GM19438 (cell line): ENCODE results near the gene OR2A14.
A peak's percentile ranks its signal among the peaks of the same experiment; 100 is the strongest.
"Not testable (repeated sequence)": the region's sequence is repeated elsewhere in the genome, so short reads cannot be mapped to it uniquely, and the experiment has no call there.

Source experiments
- ATAC-seq: cut with Tn5 transposase; IDR thresholded peaks from one replicate; pipeline ENCODE4 v1.9.1; 2021; ENCODE audit warnings: low read depth; ENCODE audit not compliant: unreplicated experiment

The OR2A14 gene

GRCh38 chr7:144122876-144123275, at the start of gene OR2A14:
Gene OR2A14, plus strand, starts transcription at chr7:144123176. Its CDS starts 5,937 bp downstream, at chr7:144129113.
- ATAC-seq: no peak

- ATAC-seq: no peak
Observed at GRCh38 chr7:144074374-144074773, 48.6 kb upstream of the OR2A14 start.

- ATAC-seq: no peak
Observed at GRCh38 chr7:144085978-144086377, 37.0 kb upstream of the OR2A14 start, which contains the start of gene OR2A12. Gene OR2A12, plus strand, starts transcription at chr7:144086278. Its CDS starts 8,830 bp downstream, at chr7:144095108.

- no peak for ATAC-seq
Observed at GRCh38 chr7:144086730-144087129, 36.2 kb upstream of the OR2A14 start.

- no peak for ATAC-seq
Observed at GRCh38 chr7:144087230-144087629, 35.7 kb upstream of the OR2A14 start.

GRCh38 chr7:144090667-144091066, 32.3 kb upstream of the OR2A14 start:
- no peak for ATAC-seq

GRCh38 chr7:144098776-144099175, 24.2 kb upstream of the OR2A14 start:
- no peak for ATAC-seq

GRCh38 chr7:144100607-144101006, 22.4 kb upstream of the OR2A14 start:
- no peak for ATAC-seq

- ATAC-seq: no peak
Observed at GRCh38 chr7:144102041-144102440, 20.9 kb upstream of the OR2A14 start.

GRCh38 chr7:144105211-144105610, 17.8 kb upstream of the OR2A14 start:
- ATAC-seq: no peak

- no peak for ATAC-seq
Observed at GRCh38 chr7:144109283-144109682, 13.7 kb upstream of the OR2A14 start, which contains the start of gene OR2A2. Gene OR2A2, plus strand, starts transcription at chr7:144109583. Its CDS starts 0 bp downstream, at chr7:144109583.

GRCh38 chr7:144110272-144110671, 12.7 kb upstream of the OR2A14 start:
- no peak for ATAC-seq

GRCh38 chr7:144113651-144114050, 9.3 kb upstream of the OR2A14 start:
- no peak for ATAC-seq

GRCh38 chr7:144118341-144118740, 4.6 kb upstream of the OR2A14 start:
- ATAC-seq: no peak

GRCh38 chr7:144127714-144128334, 4.8 kb downstream of the OR2A14 start:
- ATAC-seq: peak; percentile 100

GRCh38 chr7:144129601-144130000, 6.6 kb downstream of the OR2A14 start:
- not testable (repeated sequence) for ATAC-seq

GRCh38 chr7:144130730-144131129, 7.8 kb downstream of the OR2A14 start:
- no peak for ATAC-seq

GRCh38 chr7:144132262-144132661, 9.3 kb downstream of the OR2A14 start:
- ATAC-seq: no peak

- ATAC-seq: no peak
Observed at GRCh38 chr7:144133307-144133706, 10.3 kb downstream of the OR2A14 start.

- ATAC-seq: no peak
Observed at GRCh38 chr7:144134116-144134515, 11.1 kb downstream of the OR2A14 start.

- no peak for ATAC-seq
Observed at GRCh38 chr7:144137501-144137900, 14.5 kb downstream of the OR2A14 start.

- ATAC-seq: no peak
Observed at GRCh38 chr7:144142187-144142586, 19.2 kb downstream of the OR2A14 start.

GRCh38 chr7:144144426-144144825, 21.4 kb downstream of the OR2A14 start:
- no peak for ATAC-seq
